ENCODE data around the gene SNRPA. TPM values are rescaled to one million over a fixed set of nuclear protein-coding genes. Genes with fewer than 3 reads are reported as not detected.
A peak's percentile ranks its signal among the peaks of the same experiment; 100 is the strongest.

Gene SNRPA
- total and polyA plus RNA-seq, 2 of the 4 experiments (the other 2 are of a cell fraction), result 30.3 to 81.3 TPM

- H2BK5ac ChIP-seq (ENCODE audit: low read depth, low read length, poor library complexity, severe bottlenecking), result peak overlapping the region; percentile 83
- H3K36me3 ChIP-seq (ENCODE audit: control insufficient read depth, insufficient read depth, low read length), result peaks cover 16% of the 10 kb centered on the region; the same call in 1 of the 2 replicates
- WGBS, 2 experiments (ENCODE audit: extremely low coverage in 2 of 2, insufficient read length in 1 of 2), result 100% methylated on average over 1 of the region's 7 CpGs; no CpG with 5 or more reads in 1 of the 2 experiments
- H4K91ac ChIP-seq (ENCODE audit: insufficient read depth, low read depth, low read length), result no peak overlapping the region
- no peak for DNase-seq
- intact Hi-C loops (cut with micrococcal nuclease), result loop anchor here (5.0 kb wide), 1 partner anchor 78 kb away; the partner anchor contains the start of gene EGLN2
- H4K5ac ChIP-seq (ENCODE audit: low read depth, low read length), result no peak overlapping the region
- no peak overlapping the region for H3K18ac ChIP-seq (ENCODE audit: low read depth, low read length)
- ATAC-seq (ENCODE audit: low read depth), result no peak
- peaks cover 9% of the 10 kb centered on the region for H3K4me1 ChIP-seq (ENCODE audit: control insufficient read depth, insufficient read depth, low read length)
- peaks cover 18 to 69% of the 10 kb centered on the region in 2 experiments for H3K79me1 ChIP-seq (ENCODE audit: low read depth in 1 of 2, low read length in 2 of 2)
- peak overlapping the region; percentile 24; the same call in 1 of the 2 replicates for H3K4ac ChIP-seq (ENCODE audit: low read depth, low read length)
- no peak overlapping the region for H2AFZ ChIP-seq (replicated peaks; ENCODE audit: low read length, poor library complexity)
- H3K14ac ChIP-seq (replicated peaks; ENCODE audit: low read depth, low read length), result no peak overlapping the region; the same call in 1 of the 2 replicates
- CTCF ChIA-PET, result no interaction called here
- in situ Hi-C loops (cut with MboI; ENCODE audit: low sequenced_read_pairs), result no loop called here
- H3K4me3 ChIP-seq (ENCODE audit: insufficient read depth, low read depth, low read length), result peak overlapping the region; percentile 86
- H3K4me2 ChIP-seq (ENCODE audit: low read depth, low read length), result peak overlapping the region; percentile 91
- H2AK5ac ChIP-seq (ENCODE audit: low read depth, low read length), result peak overlapping the region; percentile 40; the same call in 1 of the 2 replicates
- peaks cover 20% of the 10 kb centered on the region; the same call in 1 of the 2 replicates for H4K20me1 ChIP-seq (ENCODE audit: insufficient read depth, low read length)
- H3K9me3 ChIP-seq (ENCODE audit: control insufficient read depth, insufficient read depth, low read length), result no peaks in the 10 kb centered on the region
- H2AK9ac ChIP-seq (replicated peaks; ENCODE audit: low read depth, low read length, poor library complexity), result peak overlapping the region; percentile 10
- H3K56ac ChIP-seq (ENCODE audit: extremely low read depth, insufficient read depth, low read length), result 0 out of 2 replicates have a peak overlapping the region, but pooled peaks have one; percentile 7
- POLR2A ChIA-PET (ENCODE audit: unreplicated experiment), result interaction anchor here (0.6 kb wide), 1 partner anchor 36 kb away, joined by 5 read pairs; no protein-coding TSS in a partner anchor
- no TSS peak for BruUV-seq (replicated peaks)
- H3K27me3 ChIP-seq (ENCODE audit: control insufficient read depth, insufficient read depth, low read length), result no peaks in the 10 kb centered on the region
- dilution Hi-C loops (cut with HindIII; ENCODE audit: low sequenced_read_pairs, unreplicated experiment), result no loop called here
- no peak overlapping the region for H2BK20ac ChIP-seq (ENCODE audit: low read depth, low read length)
- peaks cover 14% of the 10 kb centered on the region; the same call in 1 of the 2 replicates for H3K9me1 ChIP-seq (ENCODE audit: insufficient read depth, low read length)
- peak overlapping the region; percentile 96; the same call in 1 of the 2 replicates for H3K27ac ChIP-seq (ENCODE audit: insufficient read depth, low read length)
- H3K23ac ChIP-seq (ENCODE audit: low read depth, low read length), result peak overlapping the region; percentile 22; the same call in 1 of the 2 replicates
- H4K8ac ChIP-seq (ENCODE audit: low read depth in 2 of 2, low read length in 2 of 2), result peak overlapping the region in 1 of 2 experiments; percentile 13; a peak in 1 of 4 replicates
- no peak overlapping the region for H2BK120ac ChIP-seq (ENCODE audit: low read depth, low read length)
- H3K9ac ChIP-seq (ENCODE audit: low read depth, low read length), result peak overlapping the region; percentile 97; the same call in 1 of the 2 replicates
- no peak overlapping the region for H2BK15ac ChIP-seq (ENCODE audit: low read depth, low read length)
- TF ChIP-seq NFE2L2 (IDR thresholded peaks at IDR 0.05; ENCODE audit: low read depth, low read length) (no peak), MXI1 (IDR thresholded peaks at IDR 0.05; ENCODE audit: borderline replicate concordance, low read depth, low read length) (no peak), USF2 (IDR thresholded peaks at IDR 0.05; ENCODE audit: low read depth, low read length) (no peak), BHLHE40 (IDR thresholded peaks at IDR 0.05; ENCODE audit: low read depth, low read length) (no peak), RFX5 (IDR thresholded peaks at IDR 0.05; ENCODE audit: low read depth, low read length) (no peak), CEBPB (IDR thresholded peaks at IDR 0.05; ENCODE audit: low read depth, low read length) (no peak), SMC3 (IDR thresholded peaks at IDR 0.05; ENCODE audit: low read depth, low read length) (no peak)
- TF ChIP-seq, protein P1, sequence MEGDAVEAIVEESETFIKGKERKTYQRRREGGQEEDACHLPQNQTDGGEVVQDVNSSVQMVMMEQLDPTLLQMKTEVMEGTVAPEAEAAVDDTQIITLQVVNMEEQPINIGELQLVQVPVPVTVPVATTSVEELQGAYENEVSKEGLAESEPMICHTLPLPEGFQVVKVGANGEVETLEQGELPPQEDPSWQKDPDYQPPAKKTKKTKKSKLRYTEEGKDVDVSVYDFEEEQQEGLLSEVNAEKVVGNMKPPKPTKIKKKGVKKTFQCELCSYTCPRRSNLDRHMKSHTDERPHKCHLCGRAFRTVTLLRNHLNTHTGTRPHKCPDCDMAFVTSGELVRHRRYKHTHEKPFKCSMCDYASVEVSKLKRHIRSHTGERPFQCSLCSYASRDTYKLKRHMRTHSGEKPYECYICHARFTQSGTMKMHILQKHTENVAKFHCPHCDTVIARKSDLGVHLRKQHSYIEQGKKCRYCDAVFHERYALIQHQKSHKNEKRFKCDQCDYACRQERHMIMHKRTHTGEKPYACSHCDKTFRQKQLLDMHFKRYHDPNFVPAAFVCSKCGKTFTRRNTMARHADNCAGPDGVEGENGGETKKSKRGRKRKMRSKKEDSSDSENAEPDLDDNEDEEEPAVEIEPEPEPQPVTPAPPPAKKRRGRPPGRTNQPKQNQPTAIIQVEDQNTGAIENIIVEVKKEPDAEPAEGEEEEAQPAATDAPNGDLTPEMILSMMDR (conservative IDR thresholded peaks at IDR 0.05; ENCODE audit: low read depth, low read length), result no peak
Observed at GRCh38 chr19:40719414-40719894, 31.5 kb upstream of the SNRPA start.
